Right ventricle myocardium superior (tissue), 1 donor: ENCODE data around the gene NFATC3. TPM values are rescaled to one million over a fixed set of nuclear protein-coding genes. Genes with fewer than 3 reads are reported as not detected.
A peak's percentile ranks its signal among the peaks of the same experiment; 100 is the strongest.

Experiments
- ATAC-seq: fragments of 200-7000 bp; cut with Tn5 transposase; one replicate; pipeline ENCODE4 v1.9.1; 2020; ENCODE audit warnings: mild to moderate bottlenecking; ENCODE audit not compliant: poor library complexity
- DNase-seq: peaks from one replicate; pipeline ENCODE4 v3.0.0-alpha.2; 2020
- intact Hi-C: fragments of 100-400 bp; cut with DNase I; formaldehyde crosslinking; loops from one replicate; pipeline ENCODE4 v1.11.2; 2022
- total RNA-seq: library from RNA; stranded (reverse); fragmentation: NEBNext Ultra II Directional; extraction: Animal tissue kit (Norgen Biotek cat#: 25700); gene quantifications from one replicate; pipeline ENCODE4 v1.2.1, GENCODE V29; 2021
- donor health status: DM: no; HTN: yes; CAD: no; lungs with severe emphysema.

The NFATC3 gene
- total RNA-seq, 1 donor from 2014 or later = 24.4 TPM

- DNase-seq = no peak
- peak; percentile 91 for ATAC-seq
- intact Hi-C loops = no loop called here
These were observed 116.9 kb downstream of the NFATC3 start for GRCh38 chr16:68202091-68202519.

GRCh38 chr16:68206245-68206644 is 121.1 kb downstream of the NFATC3 start:
- ATAC-seq (no peak), DNase-seq (no peak)
- intact Hi-C loops = no loop called here

- DNase-seq = no peak
- intact Hi-C loops = no loop called here
- ATAC-seq = peak; percentile 75
These were observed 129.6 kb downstream of the NFATC3 start for GRCh38 chr16:68214726-68215125.

GRCh38 chr16:68215302-68215701 is 130.1 kb downstream of the NFATC3 start:
- no peak for ATAC-seq
- intact Hi-C loops = no loop called here
- no peak for DNase-seq

- intact Hi-C loops = no loop called here
- DNase-seq = no peak
- no peak for ATAC-seq
These were observed 131.1 kb downstream of the NFATC3 start for GRCh38 chr16:68216240-68216639.

- ATAC-seq (no peak), DNase-seq (no peak)
- intact Hi-C loops = no loop called here
These were observed 132.3 kb downstream of the NFATC3 start for GRCh38 chr16:68217506-68217905.

GRCh38 chr16:68219725-68220351 is 134.7 kb downstream of the NFATC3 start:
- intact Hi-C loops = loop anchor here (10.0 kb wide), 1 partner anchor 395 kb away; no protein-coding TSS in a partner anchor
- no peak for ATAC-seq

GRCh38 chr16:68223072-68223471 is 137.9 kb downstream of the NFATC3 start:
- no peak for ATAC-seq
- intact Hi-C loops = loop anchor here (10.0 kb wide), 1 partner anchor 398 kb away; no protein-coding TSS in a partner anchor

More at GRCh38 chr16:68219725-68220351, 134.7 kb downstream of the NFATC3 start:
- no peak for DNase-seq

GRCh38 chr16:68226116-68226515 is 140.9 kb downstream of the NFATC3 start:
- ATAC-seq = no peak
- intact Hi-C loops = loop anchor here (5.0 to 10.0 kb wide), 2 partner anchors 139 to 401 kb away; partner anchors contain the start of gene NFATC3
- DNase-seq = no peak

More at GRCh38 chr16:68223072-68223471, 137.9 kb downstream of the NFATC3 start:
- no peak for DNase-seq

- DNase-seq (no peak), ATAC-seq (no peak)
- intact Hi-C loops = loop anchor here (5.0 to 10.0 kb wide), 2 partner anchors 140 to 402 kb away; partner anchors contain the start of gene NFATC3
These were observed 142.1 kb downstream of the NFATC3 start for GRCh38 chr16:68227183-68227793.

GRCh38 chr16:68227850-68228553 is 142.8 kb downstream of the NFATC3 start:
- ATAC-seq (no peak), DNase-seq (no peak)
- intact Hi-C loops = loop anchor here (5.0 to 10.0 kb wide), 2 partner anchors 141 to 403 kb away; partner anchors contain the start of gene NFATC3

GRCh38 chr16:68228652-68229051 is 143.5 kb downstream of the NFATC3 start:
- ATAC-seq (no peak), DNase-seq (no peak)
- intact Hi-C loops = loop anchor here (5.0 to 10.0 kb wide), 2 partner anchors 141 to 404 kb away; partner anchors contain the start of gene NFATC3

- intact Hi-C loops = loop anchor here (5.0 to 10.0 kb wide), 2 partner anchors 142 to 405 kb away; partner anchors contain the start of gene NFATC3
- ATAC-seq = peak; percentile 56
- DNase-seq = no peak
These were observed 144.4 kb downstream of the NFATC3 start for GRCh38 chr16:68229431-68230175.

GRCh38 chr16:68230176-68230571 is 145.0 kb downstream of the NFATC3 start:
- DNase-seq = no peak
- ATAC-seq = no peak
- intact Hi-C loops = no loop called here

GRCh38 chr16:68230956-68231355 is 145.8 kb downstream of the NFATC3 start:
- DNase-seq (no peak), ATAC-seq (no peak)
- intact Hi-C loops = no loop called here

- DNase-seq (no peak), ATAC-seq (no peak)
- intact Hi-C loops = no loop called here
These were observed 146.4 kb downstream of the NFATC3 start for GRCh38 chr16:68231384-68232136.

- ATAC-seq (no peak), DNase-seq (no peak)
- intact Hi-C loops = no loop called here
These were observed 147.2 kb downstream of the NFATC3 start for GRCh38 chr16:68232335-68232734.
